Left cardiac atrium (tissue), 4 donors: ENCODE data around the gene KLHL2. TPM values are rescaled to one million over a fixed set of nuclear protein-coding genes. Genes with fewer than 3 reads are reported as not detected.
"Not testable (repeated sequence)": the region's sequence is repeated elsewhere in the genome, so short reads cannot be mapped to it uniquely, and the experiment has no call there.

ENCODE experiments used
- ATAC-seq, 2 donors: fragments of 200-7000 bp; cut with Tn5 transposase; one replicate each; pipeline ENCODE4 v1.9.1; 2020; ENCODE audit warnings: mild to moderate bottlenecking in 2 of 2, moderate library complexity in 2 of 2
- DNase-seq: peaks from one replicate; pipeline ENCODE4 v3.0.0-alpha.2; 2020
- intact Hi-C, 2 donors: fragments of 100-400 bp; cut with DNase I; formaldehyde crosslinking; loops; one replicate each; pipeline versions ENCODE4 v1.14.1 to v1.15.1; 2022 to 2023
- long read RNA-seq: library from polyadenylated mRNA; unstranded; transcript quantifications from one replicate; pipeline ENCODE4 v2.0.0, GENCODE V29; 2021
- total RNA-seq, 2 donors: library from RNA; stranded (reverse); fragmentation: NEBNext Ultra II Directional; extraction: Animal tissue kit (Norgen Biotek cat#: 25700); gene quantifications; one replicate each; pipeline ENCODE4 v1.2.1, GENCODE V29; 2021
- donor health status: DM: no; HTN: yes; CAD: no.
- donor health status: DM: no; HTN: yes; CAD: no; lungs with severe emphysema.
- donor health status: DM: yes; HTN: yes; CAD: no.
- donor health status: Dilated cardiomyopathy.

The KLHL2 gene
- 10 to 100 TPM; 11.0 to 14.3 TPM for total RNA-seq
- long read RNA-seq, partial matches to known transcripts = 0 of 6 reads
- long read RNA-seq, other reads (novel, unspliced or antisense) = 4 of 6 reads

GRCh38 chr4:165207431-165208220 lies at the start of gene KLHL2:
Gene KLHL2, plus strand, starts transcription at chr4:165207561. Its CDS starts 316 bp downstream, at chr4:165207877.
- DNase-seq (peak; percentile 89), ATAC-seq (peak; percentile 97)
- intact Hi-C loops = loop anchor here in 1 of 2 donors (10.0 kb wide), 1 partner anchor 117 kb away; the partner anchor contains the start of gene MSMO1

- DNase-seq (no peak), ATAC-seq (no peak)
- intact Hi-C loops = no loop called here
Observed at GRCh38 chr4:165158762-165159161, 48.6 kb upstream of the KLHL2 start.

- intact Hi-C loops = no loop called here
- ATAC-seq = no peak
- DNase-seq = no peak
Observed at GRCh38 chr4:165164257-165164656, 43.1 kb upstream of the KLHL2 start.

GRCh38 chr4:165166872-165167271 lies 40.5 kb upstream of the KLHL2 start:
- intact Hi-C loops, ATAC-seq, DNase-seq: not testable (repeated sequence)

- intact Hi-C loops = no loop called here
- no peak for ATAC-seq
Observed at GRCh38 chr4:165167650-165168049, 39.7 kb upstream of the KLHL2 start.

GRCh38 chr4:165170819-165171218 lies 36.5 kb upstream of the KLHL2 start:
- ATAC-seq = no peak

More at GRCh38 chr4:165167650-165168049, 39.7 kb upstream of the KLHL2 start:
- DNase-seq = no peak

GRCh38 chr4:165175470-165175869 lies 31.9 kb upstream of the KLHL2 start:
- DNase-seq, ATAC-seq, intact Hi-C loops: not testable (repeated sequence)

More at GRCh38 chr4:165170819-165171218, 36.5 kb upstream of the KLHL2 start:
- intact Hi-C loops = no loop called here
- DNase-seq = no peak

- intact Hi-C loops = no loop called here
- no peak for DNase-seq
- no peak for ATAC-seq
Observed at GRCh38 chr4:165175879-165176278, 31.5 kb upstream of the KLHL2 start.

- DNase-seq (no peak), ATAC-seq (no peak)
- intact Hi-C loops = no loop called here
Observed at GRCh38 chr4:165177725-165178666, 29.4 kb upstream of the KLHL2 start.

GRCh38 chr4:165184220-165184619 lies 23.1 kb upstream of the KLHL2 start:
- DNase-seq = no peak
- ATAC-seq = no peak
- intact Hi-C loops = no loop called here

- intact Hi-C loops, ATAC-seq, DNase-seq: not testable (repeated sequence)
Observed at GRCh38 chr4:165184998-165185397, 22.4 kb upstream of the KLHL2 start.

- ATAC-seq = no peak
- intact Hi-C loops = no loop called here
Observed at GRCh38 chr4:165185448-165185847, 21.9 kb upstream of the KLHL2 start.

GRCh38 chr4:165190591-165191347 lies 16.6 kb upstream of the KLHL2 start:
- DNase-seq = no peak
- no peak for ATAC-seq
- intact Hi-C loops = no loop called here

More at GRCh38 chr4:165185448-165185847, 21.9 kb upstream of the KLHL2 start:
- DNase-seq = no peak

GRCh38 chr4:165191348-165191656 lies 16.1 kb upstream of the KLHL2 start:
- intact Hi-C loops = no loop called here
- DNase-seq (no peak), ATAC-seq (no peak)

GRCh38 chr4:165191814-165192499 lies 15.4 kb upstream of the KLHL2 start:
- ATAC-seq (no peak), DNase-seq (no peak)
- intact Hi-C loops = no loop called here

GRCh38 chr4:165192500-165192898 lies 14.9 kb upstream of the KLHL2 start:
- ATAC-seq = no peak
- intact Hi-C loops = no loop called here
- DNase-seq = no peak

- intact Hi-C loops = no loop called here
- no peak for ATAC-seq
Observed at GRCh38 chr4:165192956-165193355, 14.4 kb upstream of the KLHL2 start.

GRCh38 chr4:165194368-165194767 lies 13.0 kb upstream of the KLHL2 start:
- ATAC-seq (no peak), DNase-seq (no peak)
- intact Hi-C loops = no loop called here

More at GRCh38 chr4:165192956-165193355, 14.4 kb upstream of the KLHL2 start:
- no peak for DNase-seq
